ENCODE results near the gene ALPP.
"Not testable (repeated sequence)": the region's sequence is repeated elsewhere in the genome, so short reads cannot be mapped to it uniquely, and the experiment has no call there.

ALPP gene

DNA sequence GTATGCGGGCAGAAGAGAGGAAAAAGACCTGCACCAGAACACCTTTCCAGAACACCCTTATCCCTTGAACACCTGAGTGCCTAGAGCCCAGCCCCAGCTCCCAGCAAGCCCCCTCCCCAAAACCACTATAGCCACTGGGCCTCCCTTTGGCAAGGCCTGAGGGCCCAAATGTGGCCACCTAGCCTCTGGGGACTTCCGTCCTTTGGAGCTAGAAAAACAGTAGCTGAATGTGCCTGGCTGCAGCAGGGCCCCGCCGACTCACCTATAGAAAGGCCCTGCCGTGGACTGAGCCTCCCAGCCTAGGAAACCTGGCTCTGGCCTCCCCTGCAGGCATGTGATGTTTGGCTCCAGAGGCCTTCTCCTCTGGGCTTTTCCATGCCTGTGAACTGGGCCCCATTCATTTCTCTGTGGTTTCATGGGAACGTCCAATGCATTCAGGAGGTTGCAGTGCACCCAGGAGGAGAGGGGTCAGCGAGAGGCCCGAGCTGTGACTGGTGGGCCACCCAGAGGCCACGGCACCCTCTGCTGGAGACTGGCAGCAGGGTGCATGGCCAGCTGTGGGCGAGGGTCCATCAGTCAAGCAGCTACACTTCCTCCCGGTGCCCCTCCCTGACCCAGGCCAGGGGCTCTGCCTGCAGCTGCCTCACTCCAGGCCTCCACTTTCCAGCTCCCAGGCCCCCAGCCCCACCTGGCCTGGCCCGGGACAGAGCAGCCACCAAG is 15.3 kb upstream of the ALPP start:
- DNase-seq = not testable (repeated sequence)

- no peak for DNase-seq
These were observed 14.6 kb upstream of the ALPP start for GRCh38 chr2:232363784-232364615.

DNA sequence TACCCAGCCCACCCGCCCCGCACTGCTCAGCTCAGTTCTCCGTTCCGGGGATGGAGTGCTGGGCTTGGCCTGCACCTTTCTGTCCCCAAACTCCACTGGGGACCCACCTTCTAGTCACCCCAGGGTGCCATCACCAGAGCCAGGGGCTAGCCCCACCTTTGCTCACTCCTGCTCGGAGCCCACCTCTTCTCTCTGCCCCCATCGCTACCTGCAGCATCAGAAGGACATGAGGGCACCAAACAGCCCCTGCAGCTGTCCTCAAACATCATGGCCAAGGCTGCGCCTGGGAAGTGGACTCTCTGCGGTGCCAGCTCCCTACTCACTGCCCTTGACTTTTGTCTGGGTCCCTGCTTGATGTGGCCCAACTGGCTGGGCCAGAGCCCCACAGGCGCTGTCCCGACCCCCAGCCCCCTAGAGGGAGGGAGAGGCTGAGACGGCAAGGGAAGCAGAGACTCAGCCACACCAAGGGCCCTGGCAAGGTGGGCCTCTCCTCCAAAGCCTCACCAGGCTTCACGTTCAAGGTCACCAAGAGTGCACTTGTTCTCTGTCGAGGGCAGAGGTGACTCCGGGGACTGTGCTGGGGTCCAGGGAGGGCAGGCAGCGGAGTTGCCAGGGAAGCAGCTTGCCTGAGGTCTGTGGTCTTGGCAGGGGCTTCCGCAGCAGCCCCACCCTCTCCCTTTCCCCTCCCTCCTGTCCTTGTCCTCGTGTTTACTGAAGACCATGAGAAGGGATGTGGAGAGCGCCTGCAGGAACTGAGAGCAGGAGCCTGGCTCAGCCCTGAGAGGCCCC is 13.6 kb upstream of the ALPP start:
- DNase-seq = not testable (repeated sequence)

- DNase-seq = no peak
These were observed 12.8 kb upstream of the ALPP start for GRCh38 chr2:232365621-232366321.

DNA sequence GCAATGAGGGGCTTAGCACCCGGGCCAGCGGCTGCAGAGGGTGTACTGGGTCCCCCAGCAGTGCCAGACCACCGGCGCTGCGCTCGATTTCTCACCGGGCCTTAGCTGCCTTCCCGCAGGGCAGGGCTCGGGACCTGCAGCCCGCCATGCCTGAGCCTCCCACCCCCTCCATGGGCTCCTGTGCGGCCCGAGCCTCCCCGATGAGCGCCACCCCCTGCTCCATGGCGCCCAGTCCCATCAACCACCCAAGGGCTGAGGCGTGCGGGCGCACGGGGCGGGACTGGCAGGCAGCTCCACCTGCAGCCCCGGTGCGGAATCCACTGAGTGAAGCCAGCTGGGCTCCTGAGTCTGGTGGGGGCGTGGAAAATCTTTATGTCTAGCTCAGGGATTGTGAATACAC is 12.1 kb upstream of the ALPP start:
- DNase-seq = not testable (repeated sequence)

DNA sequence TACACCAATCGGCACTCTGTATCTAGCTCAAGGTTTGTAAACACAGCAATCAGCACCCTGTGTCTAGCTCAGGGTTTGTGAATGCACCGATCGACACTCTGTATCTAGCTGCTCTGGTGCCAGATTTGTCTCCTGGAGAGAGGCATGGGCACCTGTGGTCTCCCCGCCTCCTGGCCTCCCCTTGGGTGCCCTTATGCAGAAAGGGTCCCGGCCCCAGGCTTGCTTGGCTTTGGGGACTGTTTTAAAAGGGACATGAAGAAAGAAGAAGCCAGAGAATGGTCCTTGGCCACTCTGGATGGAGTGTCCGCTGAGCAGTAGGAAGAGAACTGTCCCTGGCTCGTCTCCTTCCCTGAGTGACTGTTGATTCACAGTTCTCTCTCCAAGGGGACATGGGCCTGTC is 11.5 kb upstream of the ALPP start:
- DNase-seq = no peak

- no peak for DNase-seq
These were observed 10.8 kb upstream of the ALPP start for GRCh38 chr2:232367591-232368233.

- DNase-seq = no peak
These were observed 10.2 kb upstream of the ALPP start for GRCh38 chr2:232368311-232368731.

DNA sequence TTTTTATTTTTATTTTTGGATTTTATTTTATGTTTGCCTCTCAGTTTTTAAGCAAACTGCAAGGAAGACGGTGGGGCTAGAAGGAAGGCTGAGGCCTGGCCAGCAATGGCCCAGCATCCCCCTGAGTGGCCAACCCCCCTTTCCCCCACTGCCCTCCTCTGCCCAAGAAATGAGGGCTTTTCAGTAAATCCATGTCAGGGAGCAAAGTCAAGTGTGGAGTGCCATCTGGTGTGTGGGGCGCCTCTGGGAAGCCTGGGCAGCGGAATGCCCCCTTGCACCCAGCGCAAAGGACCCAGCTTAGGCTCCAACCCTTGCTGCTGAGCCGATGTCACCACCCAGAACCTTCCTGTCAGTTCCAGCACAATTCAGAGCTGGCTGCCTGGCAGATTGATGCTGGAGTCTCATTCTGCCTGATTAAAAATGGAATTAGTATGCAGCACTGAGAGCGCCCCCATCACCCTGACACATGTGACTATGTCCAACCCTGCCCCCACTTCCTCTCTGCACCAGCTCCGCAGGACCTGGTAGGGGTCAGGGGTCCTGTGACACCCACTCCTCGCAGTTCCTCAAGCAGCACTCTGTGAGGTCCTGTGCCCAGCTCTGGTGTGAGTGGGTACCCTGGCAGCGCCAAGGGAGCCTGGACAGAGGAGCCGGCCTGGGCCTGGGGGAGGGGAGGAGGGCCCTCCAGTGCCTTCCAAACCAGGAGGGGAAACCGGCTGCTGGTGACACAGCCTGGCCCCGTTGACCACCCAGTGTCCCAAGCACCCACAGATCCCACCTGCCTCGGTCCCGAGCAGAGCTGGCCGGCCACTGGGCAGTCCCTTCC is 9.2 kb upstream of the ALPP start:
- DNase-seq = peak in 1 of 56 donors; percentile 4

DNA sequence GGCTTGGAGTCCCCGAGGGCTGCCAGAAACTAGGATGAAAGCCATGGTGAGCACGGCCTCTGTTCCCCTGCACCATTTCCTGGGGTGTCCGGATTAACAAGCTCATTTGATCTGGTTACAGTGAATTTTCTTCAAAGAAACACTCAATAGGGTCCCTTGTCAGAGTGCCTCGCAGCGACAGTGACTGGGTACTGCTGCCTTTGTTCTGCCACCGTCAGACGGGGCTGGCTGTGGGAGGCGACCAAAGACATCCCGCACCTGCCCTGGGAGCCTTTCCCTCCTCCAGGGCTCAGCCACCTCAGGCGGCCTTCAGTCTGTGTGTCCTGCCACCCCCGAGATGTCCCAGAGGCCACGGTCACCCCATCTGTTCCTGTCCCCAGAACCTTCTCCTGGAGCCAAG is 8.5 kb upstream of the ALPP start:
- DNase-seq = not testable (repeated sequence)

- DNase-seq = no peak
These were observed 6.0 kb upstream of the ALPP start for GRCh38 chr2:232372231-232373208.

DNA sequence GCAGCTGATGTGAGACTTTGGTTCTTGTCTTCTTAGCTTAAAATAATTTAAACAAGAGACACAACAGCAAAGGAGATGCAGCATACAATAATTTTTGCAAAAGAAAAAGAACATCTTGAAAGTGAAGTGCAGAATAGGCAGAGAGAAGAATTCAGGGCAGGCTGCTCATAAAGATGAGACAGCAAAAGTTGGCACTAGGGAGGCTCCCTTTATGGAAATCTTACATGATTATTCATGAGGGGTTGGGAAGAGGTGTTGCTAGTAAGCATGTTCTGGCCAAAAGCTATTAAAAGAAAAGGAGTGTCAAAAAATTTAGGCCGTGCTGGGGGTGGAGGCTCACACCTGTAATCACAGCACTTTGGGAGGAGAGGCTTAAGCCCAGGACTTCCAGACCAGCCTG is 4.2 kb upstream of the ALPP start:
- no peak for DNase-seq

GRCh38 chr2:232375164-232375563 is 3.4 kb upstream of the ALPP start:
- DNase-seq = no peak

GRCh38 chr2:232376260-232376659 is 2.3 kb upstream of the ALPP start:
- DNase-seq = no peak

DNA sequence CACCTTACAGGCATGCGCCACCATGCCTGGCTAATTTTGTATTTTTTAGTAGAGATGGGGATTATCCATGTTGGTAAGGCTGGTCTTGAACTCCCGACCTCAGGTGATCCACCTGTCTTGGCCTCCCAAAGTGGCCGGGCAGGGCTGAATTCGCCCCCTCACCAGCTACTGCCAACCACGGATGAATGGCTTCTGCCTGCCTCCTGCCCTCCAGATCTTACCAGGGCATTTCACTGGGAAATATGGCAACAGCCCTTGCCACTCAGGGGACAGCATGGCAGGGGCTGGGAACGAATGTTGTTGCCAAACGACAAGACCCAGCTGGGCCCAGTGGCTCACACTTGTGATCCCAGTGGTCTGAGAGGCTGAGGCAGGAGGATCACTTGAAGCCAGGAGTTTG is 1.8 kb upstream of the ALPP start:
- DNase-seq = no peak

DNA sequence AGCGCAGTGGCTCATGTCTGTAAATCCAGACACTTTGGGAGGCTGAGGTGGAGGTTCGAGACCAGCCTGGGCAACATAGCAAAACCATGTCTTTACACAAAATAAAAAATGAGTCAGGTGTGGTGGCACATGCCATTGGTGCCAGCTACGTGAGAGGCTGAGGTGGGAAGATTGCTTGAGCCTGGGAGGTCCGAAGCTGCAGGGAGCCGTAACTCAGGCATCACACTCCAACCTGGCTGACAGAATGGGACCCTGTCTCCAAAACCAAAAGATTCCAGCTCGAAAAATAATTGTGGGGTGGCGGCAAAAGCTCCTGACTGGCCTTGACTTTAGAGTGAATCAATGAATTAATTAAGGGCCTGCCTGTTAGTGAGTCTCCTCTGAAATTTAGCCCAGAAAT is 1.2 kb upstream of the ALPP start:
- DNase-seq = no peak

- no peak for DNase-seq
These were observed 463 bp upstream of the ALPP start for GRCh38 chr2:232377841-232378734.

Measured in nucleus accumbens (tissue), 56 donors.